Measurements from ENCODE around the gene SPATA6. TPM values are rescaled to one million over a fixed set of nuclear protein-coding genes. Genes with fewer than 3 reads are reported as not detected.
A peak's percentile ranks its signal among the peaks of the same experiment; 100 is the strongest.
"Not testable (repeated sequence)": the region's sequence is repeated elsewhere in the genome, so short reads cannot be mapped to it uniquely, and the experiment has no call there.

SPATA6 gene
- total RNA-seq, 1 donor from 2014 or later, result 26.0 TPM

DNA sequence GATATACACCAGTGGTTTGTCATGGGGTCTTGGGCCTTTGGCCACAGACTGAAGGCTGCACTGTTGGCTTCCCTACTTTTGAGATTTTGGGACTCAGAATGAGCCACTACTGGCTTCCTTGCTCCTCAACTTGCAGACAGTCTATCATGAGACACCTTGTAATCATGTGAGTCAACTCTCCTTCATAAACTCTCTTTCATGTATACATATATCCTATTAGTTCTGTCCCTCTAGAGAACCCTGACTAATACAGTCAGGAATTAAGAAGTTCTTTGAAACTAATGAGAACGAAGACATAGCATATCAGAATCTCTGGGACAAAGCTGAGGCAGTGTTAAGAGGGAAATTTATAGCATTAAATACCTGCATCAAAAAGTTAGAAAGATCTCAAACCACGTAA lies 138.7 kb downstream of the SPATA6 start:
- H3K4me3 Mint-ChIP-seq (ENCODE audit: unreplicated experiment), result peak overlapping the region; percentile 50
- peaks cover 33% of the 10 kb centered on the region for H3K36me3 Mint-ChIP-seq (ENCODE audit: low read depth, unreplicated experiment)
- no peak overlapping the region for H3K27ac Mint-ChIP-seq (ENCODE audit: unreplicated experiment)
- H3K27me3 Mint-ChIP-seq (ENCODE audit: unreplicated experiment), result no peaks in the 10 kb centered on the region
- H3K4me1 Mint-ChIP-seq (ENCODE audit: unreplicated experiment), result no peaks in the 10 kb centered on the region
- TF ChIP-seq, protein P1, sequence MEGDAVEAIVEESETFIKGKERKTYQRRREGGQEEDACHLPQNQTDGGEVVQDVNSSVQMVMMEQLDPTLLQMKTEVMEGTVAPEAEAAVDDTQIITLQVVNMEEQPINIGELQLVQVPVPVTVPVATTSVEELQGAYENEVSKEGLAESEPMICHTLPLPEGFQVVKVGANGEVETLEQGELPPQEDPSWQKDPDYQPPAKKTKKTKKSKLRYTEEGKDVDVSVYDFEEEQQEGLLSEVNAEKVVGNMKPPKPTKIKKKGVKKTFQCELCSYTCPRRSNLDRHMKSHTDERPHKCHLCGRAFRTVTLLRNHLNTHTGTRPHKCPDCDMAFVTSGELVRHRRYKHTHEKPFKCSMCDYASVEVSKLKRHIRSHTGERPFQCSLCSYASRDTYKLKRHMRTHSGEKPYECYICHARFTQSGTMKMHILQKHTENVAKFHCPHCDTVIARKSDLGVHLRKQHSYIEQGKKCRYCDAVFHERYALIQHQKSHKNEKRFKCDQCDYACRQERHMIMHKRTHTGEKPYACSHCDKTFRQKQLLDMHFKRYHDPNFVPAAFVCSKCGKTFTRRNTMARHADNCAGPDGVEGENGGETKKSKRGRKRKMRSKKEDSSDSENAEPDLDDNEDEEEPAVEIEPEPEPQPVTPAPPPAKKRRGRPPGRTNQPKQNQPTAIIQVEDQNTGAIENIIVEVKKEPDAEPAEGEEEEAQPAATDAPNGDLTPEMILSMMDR (IDR thresholded peaks at IDR 0.05; ENCODE audit: unreplicated experiment), result no peak
- no peaks in the 10 kb centered on the region for H3K9me3 Mint-ChIP-seq (ENCODE audit: unreplicated experiment)
- no peak for DNase-seq (ENCODE audit: low spot score)

- TF ChIP-seq, protein P1 (IDR thresholded peaks at IDR 0.05; ENCODE audit: unreplicated experiment), result no peak
- Mint-ChIP-seq H3K4me1 (ENCODE audit: unreplicated experiment) (no peaks in the 10 kb centered on the region), H3K27ac (ENCODE audit: unreplicated experiment) (no peak overlapping the region), H3K4me3 (ENCODE audit: unreplicated experiment) (peak overlapping the region; percentile 31), H3K9me3 (ENCODE audit: unreplicated experiment) (no peaks in the 10 kb centered on the region), H3K36me3 (ENCODE audit: low read depth, unreplicated experiment) (peaks cover 33% of the 10 kb centered on the region), H3K27me3 (ENCODE audit: unreplicated experiment) (no peaks in the 10 kb centered on the region)
- no peak for DNase-seq (ENCODE audit: low spot score)
Measured at GRCh38 chr1:48332115-48332514, 139.9 kb downstream of the SPATA6 start.

- Mint-ChIP-seq H3K36me3 (ENCODE audit: low read depth, unreplicated experiment) (peaks cover 44% of the 10 kb centered on the region), H3K9me3 (ENCODE audit: unreplicated experiment) (no peaks in the 10 kb centered on the region), H3K4me3 (ENCODE audit: unreplicated experiment) (no peak overlapping the region)
Measured at GRCh38 chr1:48329905-48330304, 142.1 kb downstream of the SPATA6 start.

GRCh38 chr1:48329486-48329885 lies 142.5 kb downstream of the SPATA6 start:
- Mint-ChIP-seq H3K27me3 (ENCODE audit: unreplicated experiment) (no peaks in the 10 kb centered on the region), H3K36me3 (ENCODE audit: low read depth, unreplicated experiment) (peaks cover 47% of the 10 kb centered on the region), H3K27ac (ENCODE audit: unreplicated experiment) (no peak overlapping the region), H3K9me3 (ENCODE audit: unreplicated experiment) (no peaks in the 10 kb centered on the region), H3K4me3 (ENCODE audit: unreplicated experiment) (peak overlapping the region; percentile 23), H3K4me1 (ENCODE audit: unreplicated experiment) (no peaks in the 10 kb centered on the region)
- no peak for DNase-seq (ENCODE audit: low spot score)
- TF ChIP-seq, protein P1 (IDR thresholded peaks at IDR 0.05; ENCODE audit: unreplicated experiment), result no peak

More at GRCh38 chr1:48329905-48330304, 142.1 kb downstream of the SPATA6 start:
- no peaks in the 10 kb centered on the region for H3K4me1 Mint-ChIP-seq (ENCODE audit: unreplicated experiment)
- TF ChIP-seq, protein P1 (IDR thresholded peaks at IDR 0.05; ENCODE audit: unreplicated experiment), result no peak
- H3K27me3 Mint-ChIP-seq (ENCODE audit: unreplicated experiment), result no peaks in the 10 kb centered on the region
- H3K27ac Mint-ChIP-seq (ENCODE audit: unreplicated experiment), result no peak overlapping the region
- no peak for DNase-seq (ENCODE audit: low spot score)

- peaks cover 18% of the 10 kb centered on the region for H3K36me3 Mint-ChIP-seq (ENCODE audit: low read depth, unreplicated experiment)
- not testable (repeated sequence) for H3K4me3 Mint-ChIP-seq (ENCODE audit: unreplicated experiment); H3K4me1 Mint-ChIP-seq (ENCODE audit: unreplicated experiment); H3K9me3 Mint-ChIP-seq (ENCODE audit: unreplicated experiment); H3K27ac Mint-ChIP-seq (ENCODE audit: unreplicated experiment); DNase-seq (ENCODE audit: low spot score); H3K27me3 Mint-ChIP-seq (ENCODE audit: unreplicated experiment)
Measured at GRCh38 chr1:48311829-48312228, 160.2 kb downstream of the SPATA6 start.

Data from endothelial cell (in vitro differentiated cells).